PC-9 (cell line): ENCODE measurements around the gene GRAMD2A.

Experiments
- CTCF ChIP-seq: fragments of 200-600 bp; sonication (generic); conservative IDR thresholded peaks from 2 replicates; pipeline ENCODE4 v1.6.1; 2017; ENCODE audit warnings: mixed run types, antibody characterized with exemption, mild to moderate bottlenecking, moderate library complexity
- EZH2 ChIP-seq: fragments of 200-600 bp; sonication (generic); IDR thresholded peaks from 2 replicates; pipeline ENCODE4 v1.8.0; 2017; ENCODE audit warnings: antibody characterized with exemption, low read depth

DNA sequence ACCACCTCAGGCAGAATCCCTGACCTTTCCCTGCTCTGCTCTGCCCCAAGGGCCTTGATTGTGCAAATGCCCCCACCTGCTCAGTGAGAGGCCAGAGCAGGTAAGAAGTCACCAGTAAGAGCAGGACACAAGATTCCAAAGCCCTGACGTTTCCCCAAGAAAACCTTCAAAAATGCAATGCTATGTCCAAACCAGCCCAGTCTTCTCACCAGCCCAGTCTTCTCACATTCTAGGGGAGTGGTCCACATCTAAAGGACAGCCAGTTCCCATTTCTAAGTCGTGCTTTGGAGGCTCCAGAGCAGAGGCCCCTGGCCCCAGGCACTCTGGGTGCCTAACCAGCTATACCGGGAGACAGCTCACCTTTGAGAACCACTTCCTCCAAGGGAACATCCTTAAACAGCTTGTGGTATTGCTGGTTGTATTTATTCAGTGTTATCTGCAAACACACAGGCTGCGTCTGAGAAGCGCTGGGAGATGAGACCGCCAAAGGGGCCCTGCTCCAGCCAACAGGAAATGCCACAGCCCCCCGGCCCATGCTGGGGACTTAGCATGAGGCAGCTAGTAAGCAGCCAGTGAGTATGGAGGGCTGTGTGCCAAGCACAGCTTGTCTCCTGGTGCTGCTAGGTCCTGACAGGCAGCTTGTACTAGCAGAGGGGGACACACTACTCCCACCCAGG lies 29.3 kb downstream of the GRAMD2A start:
- TF ChIP-seq CTCF: no peak
- TF ChIP-seq EZH2: no peak
